OCI-LY1 (cell line): ENCODE measurements around the gene BTBD16.

Experiments used
- CTCF ChIP-seq: fragments of 200-600 bp; sonication (generic), shearing (Covaris generic); IDR thresholded peaks from 2 replicates; pipeline ENCODE4 v1.5.1; 2017; ENCODE audit warnings: mild to moderate bottlenecking, antibody characterized with exemption, low read length, moderate library complexity, mixed read lengths
- EZH2 ChIP-seq: fragments of 200-600 bp; sonication (generic), shearing (Covaris generic); IDR thresholded peaks from 2 replicates; pipeline ENCODE4 v1.8.0; 2017; ENCODE audit warnings: borderline replicate concordance, mixed run types, mild to moderate bottlenecking, antibody characterized with exemption, low read length, moderate library complexity, mixed read lengths

GRCh38 chr10:122258136-122259074 lies 12.7 kb upstream of the BTBD16 start:
- TF ChIP-seq CTCF (no peak), EZH2 (no peak)
